Ishikawa (cell line): ENCODE measurements around the gene CDH24.

Experiments used
- REST ChIP-seq: IDR thresholded peaks from 2 replicates; pipeline ENCODE4 v1.6.1; 2012; ENCODE audit warnings: low read depth, mild to moderate bottlenecking
- TAF1 ChIP-seq: IDR thresholded peaks from 2 replicates; pipeline ENCODE4 v1.6.1; 2012; ENCODE audit warnings: low read depth, mild to moderate bottlenecking

DNA sequence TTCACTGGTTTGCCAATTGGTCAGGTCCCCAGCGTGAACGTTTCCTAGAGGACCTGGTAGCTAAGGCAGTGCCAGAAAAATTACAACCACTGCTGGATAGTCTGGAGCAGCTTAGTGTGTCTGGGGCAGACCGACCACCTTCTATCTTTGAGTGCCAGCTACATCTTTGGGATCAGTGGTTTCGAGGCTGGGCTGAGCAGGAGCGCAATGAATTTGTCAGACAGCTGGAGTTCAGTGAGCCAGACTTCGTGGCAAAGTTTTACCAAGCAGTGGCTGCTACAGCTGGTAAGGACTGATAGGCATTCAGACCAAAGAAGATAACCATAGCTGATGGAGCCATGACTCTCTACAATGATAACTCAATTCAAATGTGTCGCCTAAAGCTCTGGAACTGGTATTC lies 40.5 kb upstream of the CDH24 start:
- no peak for TF ChIP-seq TAF1
- no peak for TF ChIP-seq REST
